HepG2 (cell line): ENCODE measurements around the gene FERMT2. TPM values are rescaled to one million over a fixed set of nuclear protein-coding genes. Genes with fewer than 3 reads are reported as not detected.

Experiments
- ATAC-seq: fragments of 200-7000 bp; cut with Tn5 transposase; 3 replicates; pipeline ENCODE4 v1.9.1; 2020; ENCODE audit warnings: mild to moderate bottlenecking, moderate library complexity
- BruUV-seq: library from RNA; stranded (reverse); fragments of 400-500 nt; replicated peaks from 2 replicates; lab custom pipeline; 2021; lab: Mats Ljungman, UMichigan
- CTCF ChIA-PET: fragments of 300-600 bp; formaldehyde crosslinking; extraction: SDS; loops from one replicate; lab custom pipeline; 2021; ENCODE audit warnings: low total read pairs, inconsistent platforms, low intra/inter-chr PET ratio; lab: Yijun Ruan, JAX
- POLR2A ChIA-PET: fragments of 350-600 bp; sonication (Branson Sonifier 250); formaldehyde crosslinking; loops from one replicate; lab custom pipeline; 2020; ENCODE audit warnings: antibody characterized with exemption, inconsistent platforms; lab: Yijun Ruan, JAX
- DNase-seq: peaks from one replicate; pipeline ENCODE4 v3.0.0-alpha.2; 2015; ENCODE audit warnings: low spot score
- FAIRE-seq: peaks from 3 replicates; lab custom pipeline; 2011; peaks lifted over from hg19 to GRCh38; lab: Jason Lieb, UNC
- H2AFZ ChIP-seq: one replicate; pipeline ENCODE4 v1.6.1; 2011; ENCODE audit warnings: low read length, inconsistent platforms
- H3K27ac ChIP-seq: fragments of 300-600 bp; 3 replicates; pipeline ENCODE4 v1.8.0; 2011; ENCODE audit warnings: mixed run types, mild to moderate bottlenecking, mixed read lengths, low read length, inconsistent platforms; ENCODE audit not compliant: insufficient read depth; ENCODE audit errors: extremely low read length
- H3K27me3 ChIP-seq, 2 experiments: fragments of 200-600 bp in 1 of 2; 2 replicates in 1 of 2; 3 replicates in 1 of 2; pipeline versions ENCODE4 v1.6.0 to v1.8.0; 2011; ENCODE audit warnings: low read length in 2 of 2, mild to moderate bottlenecking in 2 of 2, moderate library complexity in 2 of 2, inconsistent platforms in 1 of 2; ENCODE audit not compliant: insufficient read depth in 2 of 2, control insufficient read depth in 1 of 2
- H3K36me3 ChIP-seq, 2 experiments: fragments of 200-600 bp in 1 of 2; replicated peaks in 1 of 2; 2 replicates in 1 of 2; 3 replicates in 1 of 2; pipeline versions ENCODE4 v1.5.1 to v1.8.0; 2011; ENCODE audit warnings: low read length in 2 of 2, inconsistent platforms in 1 of 2; ENCODE audit not compliant: insufficient read depth in 2 of 2, control insufficient read depth in 1 of 2
- H3K4me1 ChIP-seq: 2 replicates; pipeline ENCODE4 v1.5.1; 2012; ENCODE audit warnings: low read length, inconsistent platforms; ENCODE audit not compliant: insufficient read depth
- H3K4me2 ChIP-seq: 2 replicates; pipeline ENCODE4 v1.6.0; 2011; ENCODE audit warnings: low read depth, low read length, inconsistent platforms
- H3K4me3 ChIP-seq, 3 experiments: fragments of 200-600 bp in 1 of 3; sonication (generic), shearing (Covaris generic) in 1 of 3; replicated peaks in 1 of 3; 2 replicates each; pipeline ENCODE4 v1.5.1; 2011 to 2016; ENCODE audit warnings: low read length in 3 of 3, inconsistent platforms in 2 of 3, low read depth in 2 of 3, mild to moderate bottlenecking in 2 of 3, control low read depth in 1 of 3, mixed read lengths in 1 of 3; ENCODE audit not compliant: insufficient read depth in 1 of 3
- H3K79me2 ChIP-seq: one replicate; pipeline ENCODE4 v1.6.1; 2011; ENCODE audit warnings: low read length, inconsistent platforms; ENCODE audit not compliant: insufficient read depth
- H3K9ac ChIP-seq: 2 replicates; pipeline ENCODE4 v1.6.0; 2011; ENCODE audit warnings: mild to moderate bottlenecking, low read depth, low read length, inconsistent platforms; ENCODE audit not compliant: insufficient read depth
- H3K9me3 ChIP-seq: 2 replicates; pipeline ENCODE4 v1.5.1; 2012; ENCODE audit warnings: mild to moderate bottlenecking, low read length
- H4K20me1 ChIP-seq: 2 replicates; pipeline ENCODE4 v1.6.0; 2011; ENCODE audit warnings: inconsistent platforms, mild to moderate bottlenecking, low read length, moderate library complexity; ENCODE audit not compliant: insufficient read depth
- NKX3-1 ChIP-seq: sonication (generic); formaldehyde crosslinking; IDR thresholded peaks from 2 replicates; pipeline ENCODE4 v1.5.0; 2020; ENCODE audit warnings: missing genetic modification reagents
- PCBP1 ChIP-seq: fragments of 200-400 bp; formaldehyde crosslinking; IDR thresholded peaks from 2 replicates; pipeline ENCODE4 v1.6.1; 2017; ENCODE audit warnings: mild to moderate bottlenecking, low read depth, low read length, borderline replicate concordance
- PCBP2 ChIP-seq: fragments of 200-400 bp; formaldehyde crosslinking; optimal IDR thresholded peaks from 2 replicates; pipeline ENCODE3; 2018; ENCODE audit warnings: low read length, low read depth; ENCODE audit not compliant: poor library complexity, severe bottlenecking
- TRIM24 ChIP-seq: sonication (generic); formaldehyde crosslinking; IDR thresholded peaks from 2 replicates; pipeline ENCODE4 v1.8.0; 2022; ENCODE audit warnings: mild to moderate bottlenecking, missing genetic modification reagents
- ZMYM4 ChIP-seq: sonication (generic); formaldehyde crosslinking; IDR thresholded peaks from 2 replicates; pipeline ENCODE4 v1.8.1; 2023; ENCODE audit warnings: mild to moderate bottlenecking, missing genetic modification reagents
- ZNF224 ChIP-seq: sonication (generic); formaldehyde crosslinking; IDR thresholded peaks from 2 replicates; pipeline ENCODE4 v1.5.0; 2020; ENCODE audit warnings: mild to moderate bottlenecking, missing genetic modification reagents
- ZSCAN22 ChIP-seq: sonication (generic); formaldehyde crosslinking; IDR thresholded peaks from 2 replicates; pipeline ENCODE4 v1.4.0; 2020; ENCODE audit warnings: mild to moderate bottlenecking, missing genetic modification reagents
- WGBS: methylation state at CpG from one replicate; pipeline ENCODE4 v1.1.6; 2017; ENCODE audit warnings: low lambda C conversion rate; 5-methylcytosine and 5-hydroxymethylcytosine counted together
- in situ Hi-C: cut with HindIII; loops from 2 replicates; pipeline ENCODE4 v1.10.0; 2017; ENCODE audit warnings: low pct_unique_long_range_greater_than_20kb; ENCODE audit not compliant: extremely low pct_ligation_motif_present
- intact Hi-C: fragments of 100-400 bp; cut with micrococcal nuclease; formaldehyde crosslinking; loops from one replicate; pipeline ENCODE4 v1.10.0; 2022; ENCODE audit not compliant: unreplicated experiment
- polyA plus RNA-seq, 8 experiments: library from polyadenylated mRNA; depleted of rRNA in 3 of 8; stranded (reverse) in 7 of 8; unstranded in 1 of 8; fragments of >200 nt; fragmentation: Illumina TruSeq in 4 of 8; extraction: Trizol in 4 of 8; gene quantifications; 2 replicates each; pipeline versions ENCODE4 v1.2.1 to v1.2.3, GENCODE V29; 2011 to 2016; ENCODE audit warnings: low read depth in 4 of 8, missing spikeins in 1 of 8, mixed read lengths in 1 of 8; ENCODE audit not compliant: insufficient read depth in 1 of 8
- total RNA-seq, 5 experiments: library from RNA; depleted of rRNA; stranded (reverse); fragments of >200 nt; fragmentation: Illumina TruSeq; extraction: Trizol; gene quantifications; 2 replicates each; pipeline ENCODE4 v1.2.3, GENCODE V29; 2016; ENCODE audit warnings: low read depth in 1 of 5
- TF ChIP-seq, protein P1 (sequence below): sonication (generic); formaldehyde crosslinking; IDR thresholded peaks from 2 replicates; pipeline ENCODE4 v1.4.0; 2020; ENCODE audit warnings: missing genetic modification reagents
- TF ChIP-seq, protein P2 (sequence below): sonication (generic); formaldehyde crosslinking; IDR thresholded peaks from 2 replicates; pipeline ENCODE4 v1.9.0; 2021; ENCODE audit warnings: missing genetic modification reagents, borderline replicate concordance
- TF ChIP-seq, protein P3 (sequence below): sonication (generic); formaldehyde crosslinking; IDR thresholded peaks from 2 replicates; pipeline ENCODE4 v1.8.1; 2023; ENCODE audit warnings: mild to moderate bottlenecking, moderate library complexity, missing genetic modification reagents

Gene FERMT2
- total and polyA plus RNA-seq, 2 of the 13 experiments (the other 11 are each of a cell fraction or from before 2014, with no cell fraction given): 36.2 to 60.4 TPM

GRCh38 chr14:52895000-52895399, 55.9 kb downstream of the FERMT2 start:
- ATAC-seq: no peak

More at GRCh38 chr14:52895000-52895399, 55.9 kb downstream of the FERMT2 start:
- Histone ChIP-seq H3K79me2 (peaks cover 7% of the 10 kb centered on the region), H3K9ac (no peak overlapping the region), H3K27me3 (no peaks in the 10 kb centered on the region), H3K9me3 (no peaks in the 10 kb centered on the region), H3K36me3 (peaks cover 6 to 21% of the 10 kb centered on the region in 2 experiments; a peak in 3 of 5 replicates), H3K4me2 (no peak overlapping the region), H3K4me3 (no peak overlapping the region), H3K4me1 (no peaks in the 10 kb centered on the region), H2AFZ (no peak overlapping the region), H3K27ac (no peak overlapping the region), H4K20me1 (no peaks in the 10 kb centered on the region)
- TF ChIP-seq TRIM24 (CRISPR knock-in tag): no peak
- TF ChIP-seq, protein P1, sequence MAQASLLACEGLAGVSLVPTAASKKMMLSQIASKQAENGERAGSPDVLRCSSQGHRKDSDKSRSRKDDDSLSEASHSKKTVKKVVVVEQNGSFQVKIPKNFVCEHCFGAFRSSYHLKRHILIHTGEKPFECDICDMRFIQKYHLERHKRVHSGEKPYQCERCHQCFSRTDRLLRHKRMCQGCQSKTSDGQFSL (CRISPR knock-in tag): no peak
- TF ChIP-seq, protein P2, sequence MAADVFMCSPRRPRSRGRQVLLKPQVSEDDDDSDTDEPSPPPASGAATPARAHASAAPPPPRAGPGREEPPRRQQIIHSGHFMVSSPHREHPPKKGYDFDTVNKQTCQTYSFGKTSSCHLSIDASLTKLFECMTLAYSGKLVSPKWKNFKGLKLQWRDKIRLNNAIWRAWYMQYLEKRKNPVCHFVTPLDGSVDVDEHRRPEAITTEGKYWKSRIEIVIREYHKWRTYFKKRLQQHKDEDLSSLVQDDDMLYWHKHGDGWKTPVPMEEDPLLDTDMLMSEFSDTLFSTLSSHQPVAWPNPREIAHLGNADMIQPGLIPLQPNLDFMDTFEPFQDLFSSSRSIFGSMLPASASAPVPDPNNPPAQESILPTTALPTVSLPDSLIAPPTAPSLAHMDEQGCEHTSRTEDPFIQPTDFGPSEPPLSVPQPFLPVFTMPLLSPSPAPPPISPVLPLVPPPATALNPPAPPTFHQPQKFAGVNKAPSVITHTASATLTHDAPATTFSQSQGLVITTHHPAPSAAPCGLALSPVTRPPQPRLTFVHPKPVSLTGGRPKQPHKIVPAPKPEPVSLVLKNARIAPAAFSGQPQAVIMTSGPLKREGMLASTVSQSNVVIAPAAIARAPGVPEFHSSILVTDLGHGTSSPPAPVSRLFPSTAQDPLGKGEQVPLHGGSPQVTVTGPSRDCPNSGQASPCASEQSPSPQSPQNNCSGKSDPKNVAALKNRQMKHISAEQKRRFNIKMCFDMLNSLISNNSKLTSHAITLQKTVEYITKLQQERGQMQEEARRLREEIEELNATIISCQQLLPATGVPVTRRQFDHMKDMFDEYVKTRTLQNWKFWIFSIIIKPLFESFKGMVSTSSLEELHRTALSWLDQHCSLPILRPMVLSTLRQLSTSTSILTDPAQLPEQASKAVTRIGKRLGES: no peak
- TF ChIP-seq, protein P3, sequence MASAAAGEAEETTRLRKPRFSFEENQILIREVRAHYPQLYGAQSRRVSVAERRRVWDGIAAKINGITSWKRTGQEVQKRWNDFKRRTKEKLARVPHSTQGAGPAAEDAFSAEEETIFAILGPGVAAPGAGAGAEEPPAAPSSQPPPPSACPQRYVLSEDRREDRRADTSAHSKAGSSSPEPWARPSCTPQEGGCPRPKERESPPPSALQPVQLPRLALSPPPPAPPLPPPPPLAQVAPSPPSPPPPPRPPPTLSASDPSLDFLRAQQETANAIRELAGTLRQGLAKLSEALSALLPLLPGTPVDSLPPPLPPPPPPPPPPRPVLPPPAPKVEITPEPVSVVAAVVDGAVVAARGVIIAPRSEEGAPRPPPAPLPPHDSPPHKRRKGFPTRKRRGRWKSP (CRISPR knock-in tag): no peak
- no peak for TF ChIP-seq PCBP2
- no peak for TF ChIP-seq ZMYM4
- TF ChIP-seq ZSCAN22: no peak
- no peak for TF ChIP-seq ZNF224 (CRISPR knock-in tag)
- TF ChIP-seq PCBP1: no peak
- TF ChIP-seq NKX3-1: no peak
- ChIA-PET CTCF (no interaction called here), POLR2A (no interaction called here)
- no TSS peak for BruUV-seq
- FAIRE-seq (no peak), DNase-seq (no peak)
- intact Hi-C loops (no loop called here), in situ Hi-C loops (no loop called here)
- WGBS: 90% methylated on average over 2 of the region's 2 CpGs
